ENCODE measurements around the gene MADCAM1.
A peak's percentile ranks its signal among the peaks of the same experiment; 100 is the strongest.
"Not testable (repeated sequence)": the region's sequence is repeated elsewhere in the genome, so short reads cannot be mapped to it uniquely, and the experiment has no call there.

Gene MADCAM1

DNA sequence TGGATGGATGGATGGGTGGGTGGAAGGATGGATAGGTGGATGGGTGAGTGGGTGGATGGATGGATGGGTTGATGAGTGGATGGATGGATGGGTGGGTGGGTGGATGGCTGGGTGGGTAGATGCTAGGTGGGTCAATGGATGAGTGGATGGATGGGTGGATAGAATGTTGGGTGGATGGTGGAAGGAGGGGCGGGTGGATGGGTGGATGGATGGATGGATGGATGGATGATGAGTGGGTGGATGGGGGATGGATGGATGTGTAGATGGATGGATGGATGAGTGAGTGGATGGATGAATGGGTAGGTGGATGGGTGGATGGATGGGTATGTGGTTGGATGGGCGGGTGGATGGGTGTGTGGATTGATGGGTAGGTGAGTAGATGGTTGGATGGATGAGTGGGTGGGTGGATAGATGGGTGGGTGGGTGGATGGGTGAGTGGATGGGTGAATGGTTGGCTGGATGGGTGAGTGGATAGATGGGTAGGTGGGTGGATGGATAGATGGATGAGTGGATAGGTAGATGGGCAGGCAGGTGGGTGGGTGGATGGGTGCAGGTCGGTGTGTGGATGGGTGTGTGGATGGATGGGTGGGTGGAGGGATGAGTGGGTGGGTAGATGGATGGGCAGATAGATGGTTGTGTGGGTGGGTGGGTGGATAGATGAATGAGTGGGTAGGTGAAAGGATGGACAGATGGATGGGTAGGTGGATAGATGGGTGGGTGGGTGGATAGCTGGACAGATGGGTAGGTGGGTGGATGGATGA is 31.1 kb upstream of the MADCAM1 start:
- DNase-seq (ENCODE audit: low spot score) = no peak

DNA sequence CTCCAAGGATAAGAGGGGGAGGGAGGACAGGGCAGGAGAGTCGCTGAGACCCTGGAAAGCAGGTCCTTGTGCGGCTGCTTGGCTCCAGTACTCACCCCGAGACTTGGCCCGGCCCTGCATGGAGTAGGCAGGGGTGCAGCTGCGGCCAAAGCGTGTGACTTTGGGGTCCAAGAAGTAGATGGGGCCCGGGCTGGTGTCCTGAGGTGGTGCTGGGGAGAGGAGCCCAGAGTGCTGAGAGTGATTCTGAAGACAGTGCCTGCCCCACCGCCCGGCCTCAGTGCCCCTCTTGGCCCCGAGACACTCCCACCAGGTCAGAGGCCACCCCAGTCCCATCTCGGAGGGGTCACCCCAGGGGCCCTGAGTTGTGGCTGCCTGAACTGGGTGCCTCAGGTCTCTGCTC is 28.7 kb upstream of the MADCAM1 start:
- DNase-seq (ENCODE audit: low spot score) = no peak

DNA sequence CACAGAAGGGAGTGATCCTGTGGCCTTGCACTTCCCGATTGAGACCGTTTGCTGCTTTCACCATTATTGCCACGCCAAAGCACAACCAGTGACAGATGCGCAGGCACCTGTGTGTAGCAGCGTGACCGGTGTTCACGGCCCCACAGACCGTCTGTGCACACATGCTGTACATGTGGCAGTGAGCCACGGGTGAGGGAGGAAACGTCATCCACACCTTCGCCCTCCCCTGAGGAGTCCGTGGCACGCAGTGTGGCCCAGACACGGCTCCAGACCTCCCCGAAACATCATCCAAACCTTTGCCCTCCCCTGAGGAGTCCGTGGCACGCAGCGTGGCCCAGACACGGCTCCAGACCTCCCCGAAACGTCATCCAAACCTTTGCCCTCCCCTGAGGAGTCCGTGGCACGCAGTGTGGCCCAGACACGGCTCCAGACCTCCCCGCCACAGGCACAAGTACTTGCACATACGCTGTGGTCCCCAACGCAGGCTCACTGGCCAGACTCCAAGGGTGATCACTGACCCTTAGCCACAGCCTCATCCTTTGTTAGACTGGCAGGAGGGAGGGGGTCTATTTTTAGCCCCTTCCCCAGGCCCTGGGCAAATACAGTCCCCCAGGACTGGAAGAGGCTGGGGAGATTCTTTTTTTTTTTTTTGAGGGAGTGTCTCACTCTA is 27.6 kb upstream of the MADCAM1 start:
- DNase-seq (ENCODE audit: low spot score) = no peak

- DNase-seq (ENCODE audit: low spot score) = no peak
These were observed 26.5 kb upstream of the MADCAM1 start for GRCh38 chr19:469833-470232.

DNA sequence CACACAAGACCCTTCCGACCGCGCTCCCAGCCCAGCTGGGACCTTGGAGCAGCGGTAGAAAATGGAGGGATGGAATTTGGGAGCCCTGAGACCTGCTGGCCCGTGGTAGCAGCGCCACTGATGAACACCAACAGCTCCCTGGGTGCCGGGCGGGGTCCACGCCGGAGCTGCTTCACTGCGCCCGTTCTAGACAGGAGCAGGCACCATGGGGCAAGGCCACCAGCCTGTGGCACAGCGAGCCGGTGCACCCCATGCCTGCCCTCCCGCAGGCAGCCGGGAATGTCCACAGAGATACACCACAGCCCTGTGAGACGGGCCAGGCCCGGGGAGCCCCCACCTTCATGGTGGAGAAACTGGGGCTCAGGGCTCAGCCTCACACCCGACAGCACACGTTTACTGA is 25.6 kb upstream of the MADCAM1 start:
- DNase-seq (ENCODE audit: low spot score) = no peak

GRCh38 chr19:472005-472858 is 24.1 kb upstream of the MADCAM1 start:
- DNase-seq (ENCODE audit: low spot score) = no peak

- no peak for DNase-seq (ENCODE audit: low spot score)
These were observed 21.9 kb upstream of the MADCAM1 start for GRCh38 chr19:474126-475078.

GRCh38 chr19:475360-475759 is 20.9 kb upstream of the MADCAM1 start:
- no peak for DNase-seq (ENCODE audit: low spot score)

GRCh38 chr19:478236-478903 is 17.9 kb upstream of the MADCAM1 start:
- DNase-seq (ENCODE audit: low spot score) = no peak

DNA sequence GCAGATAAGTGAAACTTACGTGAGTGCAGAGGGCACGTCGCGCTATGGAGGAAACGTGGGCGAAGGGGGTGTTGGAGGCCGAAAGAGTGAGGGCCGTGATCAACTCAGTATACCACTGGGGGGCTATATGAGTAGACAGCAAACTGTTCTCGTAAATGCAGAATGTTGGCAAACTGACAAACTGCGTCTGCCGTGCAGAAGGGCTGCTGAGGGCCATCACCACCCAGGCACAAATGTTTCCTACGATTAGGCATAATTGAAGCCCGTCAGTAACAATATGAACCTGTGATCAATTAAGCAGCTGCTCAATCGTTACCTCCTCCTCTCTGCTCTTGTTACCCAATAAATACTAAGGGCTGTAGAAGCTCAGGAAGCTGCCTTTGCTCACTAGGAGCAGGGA is 17.3 kb upstream of the MADCAM1 start:
- DNase-seq (ENCODE audit: low spot score) = no peak

DNA sequence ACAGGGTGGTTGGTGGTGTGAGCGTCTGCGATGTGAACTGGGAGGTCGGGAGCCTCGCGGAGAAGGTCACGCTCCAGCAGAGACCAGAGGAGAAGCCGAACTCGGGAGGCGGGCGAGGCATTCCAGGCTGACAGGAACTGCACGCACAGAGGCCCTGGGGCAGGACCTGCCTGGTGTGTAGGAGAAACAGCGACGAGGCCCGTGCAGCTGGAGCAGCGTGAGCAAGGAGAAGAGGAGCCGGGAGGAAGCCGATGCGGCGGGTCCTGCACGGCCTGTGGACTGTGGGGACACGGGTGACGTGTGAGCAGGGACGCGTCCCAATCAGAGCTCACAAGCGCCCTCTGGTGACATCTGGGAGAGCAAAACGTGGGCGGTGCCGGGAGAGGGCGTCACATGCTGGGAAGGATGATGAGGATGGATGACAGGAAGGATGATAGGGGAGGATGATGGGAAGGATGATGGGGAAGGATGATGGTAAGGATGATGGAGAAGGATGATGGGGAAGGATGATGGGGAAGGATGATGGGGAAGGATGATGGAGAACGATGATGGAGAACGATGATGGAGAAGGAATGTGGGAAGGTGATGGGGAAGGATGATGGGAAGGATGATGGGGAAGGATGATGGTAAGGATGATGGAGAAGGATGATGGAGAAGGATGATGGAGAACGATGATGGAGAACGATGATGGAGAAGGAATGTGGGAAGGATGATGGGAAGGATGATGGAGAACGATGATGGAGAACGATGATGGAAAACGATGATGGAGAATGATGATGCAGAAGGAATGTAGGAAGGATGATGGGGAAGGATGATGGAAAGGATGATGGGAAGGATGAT is 16.1 kb upstream of the MADCAM1 start:
- peak; percentile 72 for DNase-seq (ENCODE audit: low spot score)

- DNase-seq (ENCODE audit: low spot score) = not testable (repeated sequence)
These were observed 15.2 kb upstream of the MADCAM1 start for GRCh38 chr19:481100-481499.

GRCh38 chr19:482186-483041 is 13.9 kb upstream of the MADCAM1 start:
- DNase-seq (ENCODE audit: low spot score) = no peak

DNA sequence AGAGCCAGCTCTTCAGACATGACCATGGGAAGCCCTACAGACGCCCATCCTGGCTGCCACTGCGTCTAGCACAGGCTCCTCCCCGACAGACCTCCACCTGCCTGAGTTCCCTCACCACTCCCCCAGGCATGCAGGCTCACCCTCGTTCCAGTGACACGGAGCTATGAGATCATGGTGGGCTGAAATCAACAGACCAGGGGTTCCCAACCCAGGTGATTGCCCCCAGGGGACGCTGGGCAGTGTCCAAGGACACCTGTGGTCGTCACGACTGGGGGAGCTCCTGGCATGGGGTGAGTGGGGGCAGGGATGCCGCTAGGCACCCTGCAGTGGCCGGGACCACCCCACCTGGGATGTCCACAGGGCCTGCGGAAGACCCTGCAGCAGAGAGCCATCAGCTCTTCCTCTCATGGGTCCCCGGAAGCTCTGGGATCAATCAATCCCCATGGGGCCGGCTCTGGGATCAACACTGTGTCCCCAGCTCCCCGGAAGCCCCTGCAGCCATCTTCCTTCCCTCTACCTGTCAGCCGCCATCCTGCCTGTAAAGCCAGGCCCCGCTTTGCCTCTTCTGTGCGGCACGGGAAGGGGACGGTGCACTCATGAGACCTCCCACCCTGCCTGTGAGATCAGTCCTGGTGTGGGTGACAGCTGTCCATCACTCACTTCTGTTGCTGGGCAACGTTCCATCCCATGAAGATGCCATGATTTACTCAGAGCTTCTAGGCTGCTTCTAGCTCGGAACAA is 12.8 kb upstream of the MADCAM1 start:
- no peak for DNase-seq (ENCODE audit: low spot score)

GRCh38 chr19:484494-484893 is 11.8 kb upstream of the MADCAM1 start:
- DNase-seq (ENCODE audit: low spot score) = no peak

- DNase-seq (ENCODE audit: low spot score) = no peak
These were observed 11.2 kb upstream of the MADCAM1 start for GRCh38 chr19:485077-485476.

DNA sequence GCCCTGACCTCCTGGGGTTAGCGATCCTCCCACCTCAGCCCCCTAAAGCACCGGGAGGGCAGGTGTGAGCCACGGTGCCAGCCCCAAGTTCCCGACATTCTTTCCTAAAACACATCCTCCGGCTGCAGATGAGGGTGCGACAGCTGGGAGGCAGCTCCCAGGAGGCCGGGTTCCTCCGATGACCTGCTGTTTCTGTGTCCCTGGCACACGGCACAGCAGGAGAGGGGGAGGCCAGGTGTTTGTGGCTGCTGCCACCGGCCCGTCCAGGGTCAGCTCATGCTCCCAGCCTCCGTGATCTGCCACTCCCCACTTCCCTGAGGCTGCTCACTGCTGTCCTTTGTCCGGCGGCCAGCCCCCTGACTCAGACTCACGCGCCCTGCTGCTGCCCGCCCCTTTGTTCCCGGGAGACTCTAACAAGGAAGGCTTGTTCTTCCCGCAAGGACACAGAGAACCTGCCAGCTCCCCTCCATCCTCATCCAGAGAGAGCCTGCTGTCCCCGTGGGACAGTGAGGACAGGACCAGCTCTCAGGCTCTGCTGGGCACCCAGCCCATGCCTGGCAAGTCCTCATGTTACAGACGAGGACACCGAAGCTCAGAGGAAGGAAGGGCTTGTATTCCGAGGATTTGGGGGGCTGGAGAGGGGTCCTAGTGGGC is 10.6 kb upstream of the MADCAM1 start:
- DNase-seq (ENCODE audit: low spot score) = peak; percentile 96

Measured in globus pallidus (tissue), 1 donor.